Measurements from ENCODE around the gene ZNF48.

- TF ChIP-seq, protein P1, sequence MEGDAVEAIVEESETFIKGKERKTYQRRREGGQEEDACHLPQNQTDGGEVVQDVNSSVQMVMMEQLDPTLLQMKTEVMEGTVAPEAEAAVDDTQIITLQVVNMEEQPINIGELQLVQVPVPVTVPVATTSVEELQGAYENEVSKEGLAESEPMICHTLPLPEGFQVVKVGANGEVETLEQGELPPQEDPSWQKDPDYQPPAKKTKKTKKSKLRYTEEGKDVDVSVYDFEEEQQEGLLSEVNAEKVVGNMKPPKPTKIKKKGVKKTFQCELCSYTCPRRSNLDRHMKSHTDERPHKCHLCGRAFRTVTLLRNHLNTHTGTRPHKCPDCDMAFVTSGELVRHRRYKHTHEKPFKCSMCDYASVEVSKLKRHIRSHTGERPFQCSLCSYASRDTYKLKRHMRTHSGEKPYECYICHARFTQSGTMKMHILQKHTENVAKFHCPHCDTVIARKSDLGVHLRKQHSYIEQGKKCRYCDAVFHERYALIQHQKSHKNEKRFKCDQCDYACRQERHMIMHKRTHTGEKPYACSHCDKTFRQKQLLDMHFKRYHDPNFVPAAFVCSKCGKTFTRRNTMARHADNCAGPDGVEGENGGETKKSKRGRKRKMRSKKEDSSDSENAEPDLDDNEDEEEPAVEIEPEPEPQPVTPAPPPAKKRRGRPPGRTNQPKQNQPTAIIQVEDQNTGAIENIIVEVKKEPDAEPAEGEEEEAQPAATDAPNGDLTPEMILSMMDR (IDR thresholded peaks at IDR 0.05; ENCODE audit: low read length): no peak
- TF ChIP-seq EZH2 (optimal IDR thresholded peaks at IDR 0.05; ENCODE audit: low read depth, low read length) (no peak), EZH2phosphoT487 (IDR thresholded peaks at IDR 0.05; ENCODE audit: low read length) (no peak)
Observed at GRCh38 chr16:30428055-30428454, 32.8 kb downstream of the ZNF48 start.
